SK-N-SH (cell line): ENCODE results near the gene LHFPL6. TPM values are rescaled to one million over a fixed set of nuclear protein-coding genes. Genes with fewer than 3 reads are reported as not detected.

Experiments used
- CTCF ChIA-PET: fragments of 300-600, 350-600 bp; formaldehyde crosslinking; extraction: SDS; loops from one replicate; lab custom pipeline; 2021; lab: Yijun Ruan, JAX
- POLR2A ChIA-PET: fragments of 350-600 bp; sonication (Branson Sonifier 250); formaldehyde crosslinking; extraction: SDS; loops from one replicate; lab custom pipeline; 2020; ENCODE audit warnings: antibody characterized with exemption, inconsistent platforms; lab: Yijun Ruan, JAX
- DNase-seq: peaks from one replicate; pipeline ENCODE4 v3.0.0; 2012
- H2AFZ ChIP-seq: fragments of 200-600 bp; sonication (generic); 2 replicates; pipeline ENCODE4 v1.8.1; 2016; ENCODE audit warnings: antibody characterized with exemption, mild to moderate bottlenecking, low read depth
- H3F3A ChIP-seq: fragments of 200-600 bp; sonication (generic); replicated peaks from 2 replicates; pipeline ENCODE3; 2016; ENCODE audit warnings: antibody characterized with exemption, mild to moderate bottlenecking; ENCODE audit not compliant: insufficient read depth
- H3K27ac ChIP-seq, 2 experiments: fragments of 200-500 bp in 1 of 2; fragments of 200-600 bp in 1 of 2; sonication (Bioruptor generic) in 1 of 2; sonication (generic), shearing (Covaris generic) in 1 of 2; 2 replicates each; pipeline versions ENCODE4 v1.5.1 to v1.6.1; 2014 to 2016; ENCODE audit warnings: low read depth in 2 of 2, inconsistent platforms in 1 of 2, low read length in 1 of 2, mild to moderate bottlenecking in 1 of 2, mixed read lengths in 1 of 2
- H3K27me3 ChIP-seq: fragments of 200-600 bp; sonication (generic), shearing (Covaris generic); 2 replicates; pipeline ENCODE4 v1.6.1; 2016; ENCODE audit warnings: mixed run types; ENCODE audit not compliant: insufficient read depth
- H3K36me3 ChIP-seq, 2 experiments: fragments of 200-500 bp in 1 of 2; fragments of 200-600 bp in 1 of 2; sonication (Bioruptor generic) in 1 of 2; sonication (generic) in 1 of 2; replicated peaks in 1 of 2; 2 replicates each; pipeline versions ENCODE3 to v1.5.1; 2014 to 2016; ENCODE audit warnings: low read length in 1 of 2, mild to moderate bottlenecking in 1 of 2; ENCODE audit not compliant: insufficient read depth in 2 of 2, control insufficient read depth in 1 of 2
- H3K4me1 ChIP-seq, 2 experiments: fragments of 200-500 bp in 1 of 2; fragments of 200-600 bp in 1 of 2; sonication (Bioruptor generic) in 1 of 2; sonication (generic), shearing (Covaris generic) in 1 of 2; 2 replicates each; pipeline versions ENCODE4 v1.5.1 to v1.6.1; 2014 to 2016; ENCODE audit warnings: low read depth in 1 of 2, low read length in 1 of 2, mixed run types in 1 of 2; ENCODE audit not compliant: insufficient read depth in 2 of 2, control insufficient read depth in 1 of 2
- H3K4me2 ChIP-seq: fragments of 200-600 bp; sonication (generic), shearing (Covaris generic); 2 replicates; pipeline ENCODE4 v1.6.1; 2017; ENCODE audit warnings: mixed run types
- H3K4me3 ChIP-seq, 2 experiments: fragments of 200-500 bp in 1 of 2; fragments of 200-600 bp in 1 of 2; sonication (Bioruptor generic) in 1 of 2; sonication (generic), shearing (Covaris generic) in 1 of 2; 2 replicates each; pipeline versions ENCODE4 v1.5.1 to v1.8.1; 2014 to 2016; ENCODE audit warnings: low read depth in 2 of 2, inconsistent platforms in 1 of 2, low read length in 1 of 2, mild to moderate bottlenecking in 1 of 2, mixed read lengths in 1 of 2, moderate library complexity in 1 of 2
- H3K79me2 ChIP-seq: fragments of 200-600 bp; sonication (generic); 2 replicates; pipeline ENCODE4 v1.8.1; 2017; ENCODE audit warnings: mild to moderate bottlenecking; ENCODE audit not compliant: insufficient read depth
- H3K9ac ChIP-seq: fragments of 200-600 bp; sonication (generic); 2 replicates; pipeline ENCODE4 v1.6.1; 2017; ENCODE audit warnings: mixed run types
- H3K9me2 ChIP-seq: fragments of 200-600 bp; sonication (generic); 2 replicates; pipeline ENCODE4 v1.6.1; 2017; ENCODE audit warnings: mixed run types
- H3K9me3 ChIP-seq: fragments of 200-600 bp; sonication (generic); 2 replicates; pipeline ENCODE4 v1.6.1; 2017; ENCODE audit warnings: mixed run types, mild to moderate bottlenecking, moderate library complexity
- H4K20me1 ChIP-seq: fragments of 200-600 bp; sonication (generic); 2 replicates; pipeline ENCODE4 v1.6.1; 2017; ENCODE audit warnings: mild to moderate bottlenecking, mixed run types; ENCODE audit not compliant: insufficient read depth
- CHD2 ChIP-seq: fragments of 150-350 bp; IDR thresholded peaks from 2 replicates; pipeline ENCODE4 v1.6.1; 2018; ENCODE audit warnings: low read length; ENCODE audit not compliant: partially characterized antibody
- CTCF ChIP-seq: fragments of 200-600 bp; sonication (generic); IDR thresholded peaks from 2 replicates; pipeline ENCODE4 v1.6.1; 2017; ENCODE audit warnings: antibody characterized with exemption, mild to moderate bottlenecking, moderate library complexity
- FOSL2 ChIP-seq: IDR thresholded peaks from 2 replicates; pipeline ENCODE4 v1.4.0; 2012; ENCODE audit warnings: low read depth, mild to moderate bottlenecking, moderate library complexity, borderline replicate concordance
- FOXJ3 ChIP-seq: sonication (generic); formaldehyde crosslinking; IDR thresholded peaks from 2 replicates; pipeline ENCODE4 v1.5.1; 2020; ENCODE audit warnings: mild to moderate bottlenecking, missing genetic modification reagents
- JUND ChIP-seq: IDR thresholded peaks from 2 replicates; pipeline ENCODE4 v1.4.0; 2012
- MXI1 ChIP-seq: IDR thresholded peaks from 2 replicates; pipeline ENCODE4 v1.6.1; 2012; ENCODE audit warnings: mild to moderate bottlenecking, low read depth, low read length, improper control_type of control experiment
- NFIC ChIP-seq: IDR thresholded peaks from 2 replicates; pipeline ENCODE4 v1.4.0; 2012; ENCODE audit warnings: borderline replicate concordance
- PBX3 ChIP-seq: IDR thresholded peaks from 2 replicates; pipeline ENCODE4; 2012
- POLR2AphosphoS5 ChIP-seq: IDR thresholded peaks from 2 replicates; pipeline ENCODE4 v1.6.1; 2012; ENCODE audit warnings: low read depth, low read length
- SIN3A ChIP-seq: IDR thresholded peaks from 2 replicates; pipeline ENCODE4 v1.6.1; 2012; ENCODE audit warnings: low read depth, mild to moderate bottlenecking, low read length, moderate library complexity, borderline replicate concordance
- TAF1 ChIP-seq: IDR thresholded peaks from 2 replicates; pipeline ENCODE4 v1.6.1; 2012; ENCODE audit warnings: low read depth, mild to moderate bottlenecking, low read length, moderate library complexity, borderline replicate concordance
- TCF12 ChIP-seq: IDR thresholded peaks from 2 replicates; pipeline ENCODE4 v1.4.0; 2012
- USF1 ChIP-seq: IDR thresholded peaks from 2 replicates; pipeline ENCODE4 v1.4.0; 2012; ENCODE audit warnings: low read depth, borderline replicate concordance
- YY1 ChIP-seq: IDR thresholded peaks from 2 replicates; pipeline ENCODE4 v1.4.0; 2012; ENCODE audit warnings: low read depth, mild to moderate bottlenecking
- WGBS: methylation state at CpG from one replicate; pipeline ENCODE4 v1.1.6; 2017; ENCODE audit warnings: low lambda C conversion rate; 5-methylcytosine and 5-hydroxymethylcytosine counted together
- polyA plus RNA-seq, 3 experiments: library from polyadenylated mRNA; depleted of rRNA; stranded (reverse); fragments of >200 nt; gene quantifications; 2 replicates each; pipeline ENCODE4 v1.2.3, GENCODE V29; 2012

The LHFPL6 gene
- polyA plus RNA-seq, 1 of the 3 experiments (the other 2 are of a cell fraction): 22.2 TPM

- TF ChIP-seq CTCF: no peak
- no peak for TF ChIP-seq PBX3
These were observed 192.7 kb downstream of the LHFPL6 start (continued) for GRCh38 chr13:39410096-39410901.

- Histone ChIP-seq H3K36me3 (no peaks in the 10 kb centered on the region), H3F3A (no peaks in the 10 kb centered on the region), H3K4me1 (peaks cover 0 to 4% of the 10 kb centered on the region in 2 experiments; a peak in 3 of 4 replicates), H3K4me3 (no peak overlapping the region), H3K9me2 (no peaks in the 10 kb centered on the region), H3K79me2 (no peaks in the 10 kb centered on the region), H3K27ac (no peak overlapping the region), H2AFZ (no peak overlapping the region), H3K4me2 (no peak overlapping the region), H4K20me1 (no peaks in the 10 kb centered on the region), H3K27me3 (no peaks in the 10 kb centered on the region), H3K9me3 (no peaks in the 10 kb centered on the region), H3K9ac (no peak overlapping the region)
- ChIA-PET CTCF (interaction anchor here (1.2 to 2.1 kb wide), 2 partner anchors 45 to 208 kb away, joined by 3 to 8 read pairs; no protein-coding TSS in a partner anchor), POLR2A (no interaction called here)
- DNase-seq: no peak
- WGBS: 76% methylated on average over 3 of the region's 3 CpGs
- TF ChIP-seq CHD2 (no peak), TAF1 (no peak), TCF12 (no peak), POLR2AphosphoS5 (no peak), NFIC (no peak), FOSL2 (no peak), USF1 (no peak), CTCF (no peak), SIN3A (no peak), FOXJ3 (CRISPR knock-in tag) (no peak), JUND (no peak), MXI1 (no peak), YY1 (no peak)
These were observed 194.5 kb downstream of the LHFPL6 start for GRCh38 chr13:39408512-39408911.
